PC-3 (cell line): ENCODE results near the gene RNF19B. TPM values are rescaled to one million over a fixed set of nuclear protein-coding genes. Genes with fewer than 3 reads are reported as not detected.
A peak's percentile ranks its signal among the peaks of the same experiment; 100 is the strongest.

Experiments
- ATAC-seq: fragments of 200-7000 bp; cut with Tn5 transposase; 2 replicates; pipeline ENCODE4 v1.9.1; 2020; ENCODE audit warnings: mild to moderate bottlenecking, moderate library complexity
- BruUV-seq: library from RNA; stranded (reverse); fragments of 400-500 nt; replicated peaks from 2 replicates; lab custom pipeline; 2021; lab: Mats Ljungman, UMichigan
- CTCF ChIA-PET: fragments of 300-600 bp; sonication (Branson Sonifier 250); formaldehyde crosslinking; loops from one replicate; lab custom pipeline; 2022; ENCODE audit warnings: antibody characterized with exemption; lab: Charles Lee
- POLR2A ChIA-PET: fragments of 300-600 bp; sonication (Branson Sonifier 250); formaldehyde crosslinking; loops from one replicate; lab custom pipeline; 2022; ENCODE audit warnings: antibody characterized with exemption; ENCODE audit not compliant: unreplicated experiment; lab: Charles Lee
- DNase-seq: peaks from one replicate; pipeline ENCODE4 v3.0.0-alpha.2; 2015
- H2AFZ ChIP-seq: fragments of 300-600 bp; sonication (generic); 2 replicates; pipeline ENCODE4 v1.6.0; 2016; ENCODE audit warnings: antibody characterized with exemption, low read length
- H3F3A ChIP-seq: fragments of 300-600 bp; sonication (generic); one replicate; pipeline ENCODE4 v1.6.0; 2017; ENCODE audit warnings: antibody characterized with exemption, low read length, control low read depth, mild to moderate bottlenecking; ENCODE audit not compliant: unreplicated experiment
- H3K27ac ChIP-seq: fragments of 300-600 bp; sonication (generic); 2 replicates; pipeline ENCODE4 v1.5.1; 2016; ENCODE audit warnings: mild to moderate bottlenecking, low read length
- H3K27me3 ChIP-seq: fragments of 300-600 bp; sonication (generic); 2 replicates; pipeline ENCODE4 v1.6.1; 2016; ENCODE audit warnings: low read length, mixed read lengths
- H3K36me3 ChIP-seq: fragments of 300-600 bp; sonication (generic); 2 replicates; pipeline ENCODE4 v1.6.1; 2016; ENCODE audit warnings: low read depth, mixed run types, low read length, mixed read lengths
- H3K4me1 ChIP-seq: fragments of 300-600 bp; sonication (generic); 2 replicates; pipeline ENCODE4 v1.5.1; 2016; ENCODE audit warnings: low read length; ENCODE audit not compliant: insufficient read depth
- H3K4me2 ChIP-seq: fragments of 300-600 bp; sonication (generic); 2 replicates; pipeline ENCODE4 v1.6.0; 2016; ENCODE audit warnings: low read length
- H3K4me3 ChIP-seq: fragments of 300-600 bp; sonication (generic); 2 replicates; pipeline ENCODE4 v1.5.1; 2016; ENCODE audit warnings: mild to moderate bottlenecking, low read length, mixed read lengths
- H3K79me2 ChIP-seq: fragments of 300-600 bp; sonication (generic); 2 replicates; pipeline ENCODE4 v1.6.1; 2017; ENCODE audit warnings: low read length, mixed read lengths
- H3K9ac ChIP-seq: fragments of 300-600 bp; sonication (generic); 2 replicates; pipeline ENCODE4 v1.6.0; 2016; ENCODE audit warnings: mild to moderate bottlenecking, low read length
- H3K9me2 ChIP-seq: fragments of 300-600 bp; sonication (generic); replicated peaks from 2 replicates; pipeline ENCODE4 v1.6.1; 2016; ENCODE audit warnings: mixed run types, low read length, mixed read lengths
- H3K9me3 ChIP-seq: fragments of 300-600 bp; sonication (generic); 2 replicates; pipeline ENCODE4 v1.6.1; 2016; ENCODE audit warnings: low read length, mixed read lengths
- H4K20me1 ChIP-seq: fragments of 300-600 bp; sonication (generic); 2 replicates; pipeline ENCODE4 v1.6.1; 2016; ENCODE audit warnings: low read length, mixed read lengths
- EZH2 ChIP-seq: fragments of 300-600 bp; sonication (generic); IDR thresholded peaks from one replicate; pipeline ENCODE4 v1.6.1; 2017; ENCODE audit warnings: antibody characterized with exemption, mild to moderate bottlenecking, low read length; ENCODE audit not compliant: unreplicated experiment
- EZH2phosphoT487 ChIP-seq: fragments of 300-600 bp; sonication (generic); IDR thresholded peaks from 2 replicates; pipeline ENCODE4 v1.6.1; 2018; ENCODE audit warnings: mild to moderate bottlenecking, antibody characterized with exemption, low read length, borderline replicate concordance
- intact Hi-C: fragments of 100-400 bp; cut with micrococcal nuclease; formaldehyde crosslinking; loops from 2 replicates; pipeline ENCODE4 v1.9.0; 2023
- total RNA-seq: library from RNA; depleted of rRNA; stranded (reverse); fragments of >200 nt; gene quantifications from 2 replicates; pipeline ENCODE4 v1.2.3, GENCODE V29; 2014
- TF ChIP-seq, protein P1 (sequence below): fragments of 300-600 bp; sonication (generic); conservative IDR thresholded peaks from 2 replicates; pipeline ENCODE4 v1.5.1; 2017; ENCODE audit warnings: antibody characterized with exemption, low read depth, mild to moderate bottlenecking, low read length

Gene RNF19B
- total RNA-seq, 1 experiment from 2014 or later, result 17.9 TPM

GRCh38 chr1:32965251-32965747 is 690 bp upstream of the RNF19B start:
- DNase-seq (no peak), ATAC-seq (no peak)
- no peaks in the 10 kb centered on the region for H3K36me3 ChIP-seq
- H3K27ac ChIP-seq, result no peak overlapping the region
- H3K79me2 ChIP-seq, result peaks cover 36% of the 10 kb centered on the region
- intact Hi-C loops, result loop anchor here (2.0 kb wide), 1 partner anchor 16 kb away; no protein-coding TSS in a partner anchor
- H3K9me3 ChIP-seq, result no peaks in the 10 kb centered on the region
- peaks cover 23% of the 10 kb centered on the region for H4K20me1 ChIP-seq
- TF ChIP-seq EZH2 (no peak), EZH2phosphoT487 (no peak)
- TF ChIP-seq, protein P1, sequence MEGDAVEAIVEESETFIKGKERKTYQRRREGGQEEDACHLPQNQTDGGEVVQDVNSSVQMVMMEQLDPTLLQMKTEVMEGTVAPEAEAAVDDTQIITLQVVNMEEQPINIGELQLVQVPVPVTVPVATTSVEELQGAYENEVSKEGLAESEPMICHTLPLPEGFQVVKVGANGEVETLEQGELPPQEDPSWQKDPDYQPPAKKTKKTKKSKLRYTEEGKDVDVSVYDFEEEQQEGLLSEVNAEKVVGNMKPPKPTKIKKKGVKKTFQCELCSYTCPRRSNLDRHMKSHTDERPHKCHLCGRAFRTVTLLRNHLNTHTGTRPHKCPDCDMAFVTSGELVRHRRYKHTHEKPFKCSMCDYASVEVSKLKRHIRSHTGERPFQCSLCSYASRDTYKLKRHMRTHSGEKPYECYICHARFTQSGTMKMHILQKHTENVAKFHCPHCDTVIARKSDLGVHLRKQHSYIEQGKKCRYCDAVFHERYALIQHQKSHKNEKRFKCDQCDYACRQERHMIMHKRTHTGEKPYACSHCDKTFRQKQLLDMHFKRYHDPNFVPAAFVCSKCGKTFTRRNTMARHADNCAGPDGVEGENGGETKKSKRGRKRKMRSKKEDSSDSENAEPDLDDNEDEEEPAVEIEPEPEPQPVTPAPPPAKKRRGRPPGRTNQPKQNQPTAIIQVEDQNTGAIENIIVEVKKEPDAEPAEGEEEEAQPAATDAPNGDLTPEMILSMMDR, result no peak
- no peaks in the 10 kb centered on the region for H3F3A ChIP-seq
- H3K9ac ChIP-seq, result no peak overlapping the region
- H3K4me1 ChIP-seq, result peaks cover 36% of the 10 kb centered on the region
- ChIA-PET POLR2A (interaction anchor here (0.5 to 1.2 kb wide), 6 partner anchors 11 to 85 kb away, joined by 3 to 15 read pairs (median 8); no protein-coding TSS in a partner anchor), CTCF (interaction anchor here (0.6 to 1.0 kb wide), 2 partner anchors 12 to 42 kb away, joined by 7 to 8 read pairs; no protein-coding TSS in a partner anchor)
- peak overlapping the region; percentile 71 for H2AFZ ChIP-seq
- peak overlapping the region; percentile 70 for H3K4me2 ChIP-seq
- H3K9me2 ChIP-seq, result no peaks in the 10 kb centered on the region
- peak overlapping the region; percentile 70 for H3K4me3 ChIP-seq
- no peaks in the 10 kb centered on the region for H3K27me3 ChIP-seq
- TSS peak; percentile 97 for BruUV-seq

- H3K79me2 ChIP-seq, result peaks cover 50% of the 10 kb centered on the region
- intact Hi-C loops, result loop anchor here (2.0 to 5.0 kb wide), 3 partner anchors 15 to 43 kb away; no protein-coding TSS in a partner anchor
- no peaks in the 10 kb centered on the region for H3K9me3 ChIP-seq
- no peaks in the 10 kb centered on the region for H3K36me3 ChIP-seq
- H3K27ac ChIP-seq, result peak overlapping the region; percentile 17; the same call in 1 of the 2 replicates
- H3F3A ChIP-seq, result no peaks in the 10 kb centered on the region
- peak; percentile 47 for ATAC-seq
- no TSS peak for BruUV-seq
- ChIA-PET CTCF (interaction anchor here (0.6 kb wide), 1 partner anchor 12 kb away, joined by 3 read pairs; no protein-coding TSS in a partner anchor), POLR2A (interaction anchor here (0.6 to 1.2 kb wide), 4 partner anchors 14 to 43 kb away, joined by 4 to 15 read pairs (median 8); no protein-coding TSS in a partner anchor)
- peak; percentile 72 for DNase-seq
- TF ChIP-seq, protein P1, result no peak
- TF ChIP-seq EZH2phosphoT487 (no peak), EZH2 (no peak)
- H3K4me1 ChIP-seq, result peaks cover 24% of the 10 kb centered on the region
- no peaks in the 10 kb centered on the region for H3K27me3 ChIP-seq
- H3K9me2 ChIP-seq, result no peaks in the 10 kb centered on the region
- peaks cover 23% of the 10 kb centered on the region for H4K20me1 ChIP-seq
- H3K4me3 ChIP-seq, result peak overlapping the region; percentile 98
- peak overlapping the region; percentile 56 for H2AFZ ChIP-seq
- peak overlapping the region; percentile 72 for H3K9ac ChIP-seq
- H3K4me2 ChIP-seq, result peak overlapping the region; percentile 92
Observed at GRCh38 chr1:32963746-32964460, 706 bp downstream of the RNF19B start.
